CD14-positive monocyte (primary cell): ENCODE data around the gene CD96. TPM values are rescaled to one million over a fixed set of nuclear protein-coding genes. Genes with fewer than 3 reads are reported as not detected.

Experiments used
- DNase-seq, 3 donors: peaks; one replicate each; pipeline ENCODE4 v3.0.0-alpha.2; 2011 to 2022
- H2AFZ ChIP-seq: 2 replicates; pipeline ENCODE4 v1.6.0; 2012; ENCODE audit warnings: mild to moderate bottlenecking, low read depth, low read length, inconsistent platforms; ENCODE audit not compliant: insufficient read depth, poor library complexity, severe bottlenecking
- H3K27ac ChIP-seq, 2 donors: 1 replicate in 1 of 2; 2 replicates in 1 of 2; pipeline ENCODE4 v1.5.1; 2012 to 2013; ENCODE audit warnings: low read length in 2 of 2, control low read depth in 1 of 2, inconsistent platforms in 1 of 2, low read depth in 1 of 2, mild to moderate bottlenecking in 1 of 2
- H3K27me3 ChIP-seq, 2 donors: one replicate each; pipeline versions ENCODE4 v1.6.0 to v1.6.1; 2011 to 2013; ENCODE audit warnings: low read length in 2 of 2; ENCODE audit not compliant: control insufficient read depth in 2 of 2, insufficient read depth in 2 of 2
- H3K36me3 ChIP-seq, 2 donors: replicated peaks in 1 of 2; 1 replicate in 1 of 2; 2 replicates in 1 of 2; pipeline versions ENCODE4 v1.5.1 to v1.6.1; 2012 to 2013; ENCODE audit warnings: low read length in 2 of 2, control low read depth in 1 of 2, inconsistent platforms in 1 of 2, mild to moderate bottlenecking in 1 of 2; ENCODE audit not compliant: insufficient read depth in 2 of 2, control insufficient read depth in 1 of 2
- H3K4me1 ChIP-seq, 2 donors: 1 replicate in 1 of 2; 2 replicates in 1 of 2; pipeline versions ENCODE4 v1.5.1 to v1.6.1; 2012 to 2013; ENCODE audit warnings: low read length in 2 of 2, control low read depth in 1 of 2, inconsistent platforms in 1 of 2, mild to moderate bottlenecking in 1 of 2, moderate library complexity in 1 of 2; ENCODE audit not compliant: insufficient read depth in 2 of 2, control insufficient read depth in 1 of 2
- H3K4me2 ChIP-seq: replicated peaks from 2 replicates; pipeline ENCODE3; 2012; ENCODE audit warnings: low read length, moderate library complexity, mild to moderate bottlenecking; ENCODE audit not compliant: poor library complexity, severe bottlenecking; ENCODE audit errors: extremely low read depth
- H3K4me3 ChIP-seq, 3 experiments: fragments of 200-600 bp in 1 of 3; sonication (generic) in 1 of 3; replicated peaks in 1 of 3; 1 replicate in 2 of 3; 2 replicates in 1 of 3; pipeline ENCODE4 v1.5.1; 2011 to 2013; ENCODE audit warnings: low read length in 3 of 3, mild to moderate bottlenecking in 3 of 3, control low read depth in 2 of 3, low read depth in 2 of 3, inconsistent platforms in 1 of 3, moderate library complexity in 1 of 3
- H3K79me2 ChIP-seq: 2 replicates; pipeline ENCODE4 v1.6.0; 2012; ENCODE audit warnings: mild to moderate bottlenecking, control low read depth, inconsistent platforms, low read length, moderate library complexity; ENCODE audit not compliant: insufficient read depth
- H3K9ac ChIP-seq: 2 replicates; pipeline ENCODE4 v1.6.0; 2017; ENCODE audit warnings: low read length, mild to moderate bottlenecking; ENCODE audit not compliant: insufficient read depth, poor library complexity, severe bottlenecking
- H3K9me3 ChIP-seq, 2 donors: replicated peaks in 1 of 2; 1 replicate in 1 of 2; 2 replicates in 1 of 2; pipeline versions ENCODE4 v1.5.1 to v1.6.1; 2012 to 2013; ENCODE audit warnings: low read length in 2 of 2, control low read depth in 1 of 2; ENCODE audit not compliant: control insufficient read depth in 1 of 2, insufficient read depth in 1 of 2
- H4K20me1 ChIP-seq: 2 replicates; pipeline ENCODE4 v1.6.0; 2012; ENCODE audit warnings: mild to moderate bottlenecking, low read length, control low read depth, moderate library complexity; ENCODE audit not compliant: insufficient read depth
- H3K27ac Mint-ChIP-seq, 7 donors: one replicate each; pipeline ENCODE4 v1.8.0; 2020; ENCODE audit warnings: mild to moderate bottlenecking in 7 of 7, mixed read lengths in 7 of 7, moderate library complexity in 6 of 7, inconsistent platforms in 2 of 7
- H3K27me3 Mint-ChIP-seq, 3 donors: one replicate each; pipeline ENCODE4 v1.8.0; 2021 to 2022; ENCODE audit warnings: low read depth in 3 of 3, mild to moderate bottlenecking in 3 of 3, mixed read lengths in 3 of 3, moderate library complexity in 3 of 3, inconsistent platforms in 1 of 3
- H3K36me3 Mint-ChIP-seq, 2 donors: one replicate each; pipeline ENCODE4 v1.8.0; 2020; ENCODE audit warnings: mixed read lengths in 2 of 2, inconsistent platforms in 1 of 2, mild to moderate bottlenecking in 1 of 2
- H3K4me1 Mint-ChIP-seq: one replicate; pipeline ENCODE4 v1.8.0; 2020; ENCODE audit warnings: mild to moderate bottlenecking, mixed read lengths
- H3K4me3 Mint-ChIP-seq, 2 donors: one replicate each; pipeline ENCODE4 v1.8.0; 2020; ENCODE audit warnings: mild to moderate bottlenecking in 2 of 2, mixed read lengths in 2 of 2, moderate library complexity in 1 of 2
- H3K9me3 Mint-ChIP-seq, 7 donors: one replicate each; pipeline ENCODE4 v1.8.0; 2020 to 2022; ENCODE audit warnings: mixed read lengths in 7 of 7, mild to moderate bottlenecking in 6 of 7, moderate library complexity in 6 of 7, inconsistent platforms in 2 of 7
- WGBS: methylation state at CpG from one replicate; pipeline ENCODE4 v1.1.5; 2013; ENCODE audit warnings: missing lambda C conversion rate; ENCODE audit not compliant: insufficient coverage; 5-methylcytosine and 5-hydroxymethylcytosine counted together
- intact Hi-C, 2 donors: fragments of 100-400 bp; cut with micrococcal nuclease; formaldehyde crosslinking; loops; one replicate each; pipeline versions ENCODE4 v1.15.0 to v1.15.1; 2023
- polyA plus RNA-seq, 3 donors: library from polyadenylated mRNA; depleted of rRNA in 1 of 3; unstranded in 2 of 3; stranded (reverse) in 1 of 3; fragments of 300-500 nt in 2 of 3; fragments of >200 nt in 1 of 3; fragmentation: Illumina TruSeq in 2 of 3; gene quantifications; 1 replicate in 2 of 3; 2 replicates in 1 of 3; pipeline ENCODE4 v1.2.3, GENCODE V29; 2012 to 2021
- TF ChIP-seq, protein P1 (sequence below): fragments of 200-600 bp; IDR thresholded peaks from one replicate; pipeline ENCODE4 v1.8.0; 2022; ENCODE audit warnings: antibody characterized with exemption, mild to moderate bottlenecking

CD96 gene
- polyA plus RNA-seq, 3 donors, result 0.05 to 0.97 (median 0.33) TPM

DNA sequence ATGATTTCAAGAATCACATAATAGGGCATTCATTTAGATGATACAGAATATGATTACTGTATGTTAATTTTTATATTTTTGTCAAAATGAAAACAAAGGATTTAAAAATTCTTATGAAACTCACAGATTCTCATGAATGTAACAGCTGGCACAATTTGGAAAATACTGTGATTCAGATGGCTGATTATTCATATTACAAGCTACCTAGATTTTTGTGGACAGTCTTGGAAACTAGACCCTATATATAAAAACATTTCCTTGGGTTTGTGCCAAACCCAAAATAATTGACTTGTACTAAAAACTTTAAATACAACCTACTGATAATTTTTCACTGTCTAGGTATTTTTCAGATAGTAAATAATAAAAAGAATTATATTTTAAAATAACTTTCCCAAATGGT is 26.9 kb downstream of the CD96 start:
- Mint-ChIP-seq H3K9me3 (peaks cover 0 to 2% (median 0%) of the 10 kb centered on the region in 7 donors), H3K36me3 (no peaks in the 10 kb centered on the region), H3K4me3 (no peak overlapping the region), H3K27ac (no peak overlapping the region), H3K4me1 (no peaks in the 10 kb centered on the region), H3K27me3 (peaks cover 0 to 3% (median 0%) of the 10 kb centered on the region in 3 donors)
- Histone ChIP-seq H3K9me3 (no peaks in the 10 kb centered on the region), H2AFZ (no peak overlapping the region), H3K79me2 (no peaks in the 10 kb centered on the region), H3K27me3 (no peaks in the 10 kb centered on the region), H4K20me1 (no peaks in the 10 kb centered on the region), H3K36me3 (no peaks in the 10 kb centered on the region), H3K4me3 (no peak overlapping the region), H3K4me2 (no peak overlapping the region), H3K4me1 (no peaks in the 10 kb centered on the region), H3K27ac (no peak overlapping the region), H3K9ac (no peak overlapping the region)
- TF ChIP-seq, protein P1, sequence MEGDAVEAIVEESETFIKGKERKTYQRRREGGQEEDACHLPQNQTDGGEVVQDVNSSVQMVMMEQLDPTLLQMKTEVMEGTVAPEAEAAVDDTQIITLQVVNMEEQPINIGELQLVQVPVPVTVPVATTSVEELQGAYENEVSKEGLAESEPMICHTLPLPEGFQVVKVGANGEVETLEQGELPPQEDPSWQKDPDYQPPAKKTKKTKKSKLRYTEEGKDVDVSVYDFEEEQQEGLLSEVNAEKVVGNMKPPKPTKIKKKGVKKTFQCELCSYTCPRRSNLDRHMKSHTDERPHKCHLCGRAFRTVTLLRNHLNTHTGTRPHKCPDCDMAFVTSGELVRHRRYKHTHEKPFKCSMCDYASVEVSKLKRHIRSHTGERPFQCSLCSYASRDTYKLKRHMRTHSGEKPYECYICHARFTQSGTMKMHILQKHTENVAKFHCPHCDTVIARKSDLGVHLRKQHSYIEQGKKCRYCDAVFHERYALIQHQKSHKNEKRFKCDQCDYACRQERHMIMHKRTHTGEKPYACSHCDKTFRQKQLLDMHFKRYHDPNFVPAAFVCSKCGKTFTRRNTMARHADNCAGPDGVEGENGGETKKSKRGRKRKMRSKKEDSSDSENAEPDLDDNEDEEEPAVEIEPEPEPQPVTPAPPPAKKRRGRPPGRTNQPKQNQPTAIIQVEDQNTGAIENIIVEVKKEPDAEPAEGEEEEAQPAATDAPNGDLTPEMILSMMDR, result no peak
- intact Hi-C loops, result no loop called here
- DNase-seq, result no peak

DNA sequence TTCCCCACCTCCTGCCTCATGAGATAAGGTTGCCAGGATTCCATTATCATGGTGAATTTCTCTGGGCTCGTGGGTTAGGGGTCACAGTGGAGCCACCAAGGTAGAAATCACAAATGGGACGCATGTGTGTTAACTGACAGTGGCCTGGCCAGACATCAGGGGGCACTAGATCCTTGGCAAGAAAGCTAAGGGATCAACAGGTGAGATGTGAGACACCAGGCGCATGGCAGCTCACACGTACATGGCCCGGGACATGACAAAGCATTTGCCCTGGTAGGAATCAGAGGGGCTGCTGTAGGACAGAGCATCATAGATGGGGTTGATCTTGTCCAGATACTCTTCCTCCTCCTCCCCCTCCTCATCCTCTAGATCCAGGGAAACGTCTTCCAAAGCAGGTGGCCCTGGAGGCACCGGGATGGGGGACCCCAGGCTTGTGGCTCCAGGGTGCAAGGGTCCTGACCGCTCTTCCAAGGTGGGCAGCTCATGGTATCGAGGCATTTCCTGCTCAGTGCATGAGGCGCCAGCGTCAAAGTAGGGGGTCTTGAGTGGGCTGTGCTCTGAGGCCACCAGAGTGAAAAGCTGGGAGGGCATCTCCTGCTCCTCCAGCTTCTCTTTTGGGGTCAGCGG is 28.5 kb downstream of the CD96 start:
- no peaks in the 10 kb centered on the region for H3K36me3 ChIP-seq
- H3K4me1 Mint-ChIP-seq, result no peaks in the 10 kb centered on the region
- DNase-seq, result no peak

More for the DNA sequence above, 28.5 kb downstream of the CD96 start:
- Histone ChIP-seq H4K20me1 (no peaks in the 10 kb centered on the region), H3K4me3 (no peak overlapping the region), H3K4me2 (no peak overlapping the region), H3K27me3 (no peaks in the 10 kb centered on the region), H3K27ac (no peak overlapping the region), H3K9me3 (no peaks in the 10 kb centered on the region), H3K79me2 (no peaks in the 10 kb centered on the region), H2AFZ (no peak overlapping the region), H3K9ac (no peak overlapping the region), H3K4me1 (no peaks in the 10 kb centered on the region)
- TF ChIP-seq, protein P1, result no peak
- no peak overlapping the region for H3K4me3 Mint-ChIP-seq
- H3K9me3 Mint-ChIP-seq, result peaks cover 0 to 2% (median 0%) of the 10 kb centered on the region in 7 donors
- peaks cover 0 to 3% (median 0%) of the 10 kb centered on the region in 3 donors for H3K27me3 Mint-ChIP-seq
- H3K36me3 Mint-ChIP-seq, result no peaks in the 10 kb centered on the region
- intact Hi-C loops, result no loop called here
- WGBS, result 95% methylated on average over 7 of the region's 12 CpGs
- H3K27ac Mint-ChIP-seq, result no peak overlapping the region
